ENCODE measurements around the gene RBM28. TPM values are rescaled to one million over a fixed set of nuclear protein-coding genes. Genes with fewer than 3 reads are reported as not detected.

The RBM28 gene
- total RNA-seq, 1 experiment from 2014 or later, result 63.8 TPM

DNA sequence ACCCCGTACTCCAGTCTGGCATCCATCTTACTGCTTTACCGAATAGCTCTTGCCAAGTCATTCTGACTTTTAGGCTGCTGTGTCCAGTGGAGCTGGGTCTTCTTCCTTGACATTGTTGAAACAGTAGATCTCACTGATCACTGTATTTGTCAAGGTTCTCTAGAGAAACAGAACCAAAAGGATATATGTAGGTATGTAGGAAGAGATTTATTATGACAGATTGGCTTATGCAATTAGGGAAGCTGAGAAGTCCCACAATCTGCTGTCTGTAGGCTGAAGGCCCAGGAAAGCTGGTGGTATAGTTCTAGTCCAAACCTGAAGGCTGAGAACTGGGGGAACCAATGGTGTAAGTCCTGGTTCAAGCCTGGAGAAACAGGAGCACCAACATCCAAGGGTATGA, 29.9 kb upstream of the RBM28 start:
- BruUV-seq (replicated peaks), result no TSS peak

DNA sequence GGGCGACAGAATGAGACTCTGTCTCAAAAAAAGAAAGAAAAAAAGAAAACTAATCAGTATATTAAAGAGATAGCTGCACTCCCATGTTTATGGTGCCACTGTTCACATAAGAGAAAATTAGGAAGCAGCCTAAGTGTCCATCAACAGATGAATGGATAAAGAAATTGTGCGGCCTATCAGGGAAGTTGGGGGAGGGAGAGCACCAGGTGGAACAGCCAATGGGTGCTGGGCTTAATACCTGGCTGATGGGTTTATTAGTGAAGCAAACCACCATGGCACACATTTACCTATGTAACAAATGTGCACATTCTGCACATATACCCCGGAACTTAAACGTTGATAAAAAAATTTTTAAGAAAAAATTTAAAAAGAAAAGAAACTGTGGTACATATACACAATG, 26.8 kb upstream of the RBM28 start:
- TF ChIP-seq, protein P1, sequence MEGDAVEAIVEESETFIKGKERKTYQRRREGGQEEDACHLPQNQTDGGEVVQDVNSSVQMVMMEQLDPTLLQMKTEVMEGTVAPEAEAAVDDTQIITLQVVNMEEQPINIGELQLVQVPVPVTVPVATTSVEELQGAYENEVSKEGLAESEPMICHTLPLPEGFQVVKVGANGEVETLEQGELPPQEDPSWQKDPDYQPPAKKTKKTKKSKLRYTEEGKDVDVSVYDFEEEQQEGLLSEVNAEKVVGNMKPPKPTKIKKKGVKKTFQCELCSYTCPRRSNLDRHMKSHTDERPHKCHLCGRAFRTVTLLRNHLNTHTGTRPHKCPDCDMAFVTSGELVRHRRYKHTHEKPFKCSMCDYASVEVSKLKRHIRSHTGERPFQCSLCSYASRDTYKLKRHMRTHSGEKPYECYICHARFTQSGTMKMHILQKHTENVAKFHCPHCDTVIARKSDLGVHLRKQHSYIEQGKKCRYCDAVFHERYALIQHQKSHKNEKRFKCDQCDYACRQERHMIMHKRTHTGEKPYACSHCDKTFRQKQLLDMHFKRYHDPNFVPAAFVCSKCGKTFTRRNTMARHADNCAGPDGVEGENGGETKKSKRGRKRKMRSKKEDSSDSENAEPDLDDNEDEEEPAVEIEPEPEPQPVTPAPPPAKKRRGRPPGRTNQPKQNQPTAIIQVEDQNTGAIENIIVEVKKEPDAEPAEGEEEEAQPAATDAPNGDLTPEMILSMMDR (IDR thresholded peaks at IDR 0.05; ENCODE audit: unreplicated experiment), result no peak
- H3K9me3 Mint-ChIP-seq (ENCODE audit: unreplicated experiment), result no peaks in the 10 kb centered on the region
- H3K4me1 Mint-ChIP-seq (ENCODE audit: insufficient read depth, unreplicated experiment), result peaks cover 6% of the 10 kb centered on the region
- ChIA-PET POLR2A (no interaction called here), CTCF (interaction anchor here (0.8 to 1.5 kb wide), 2 partner anchors 16 to 26 kb away, joined by 4 read pairs; no protein-coding TSS in a partner anchor)
- H3K27me3 Mint-ChIP-seq (ENCODE audit: insufficient read depth, unreplicated experiment), result peaks cover 3% of the 10 kb centered on the region
- H3K4me3 Mint-ChIP-seq (ENCODE audit: unreplicated experiment), result no peak overlapping the region
- DNase-seq (ENCODE audit: unreplicated experiment), result no peak
- no peak overlapping the region for H3K27ac Mint-ChIP-seq (ENCODE audit: low read depth, unreplicated experiment)
- no TSS peak for BruUV-seq (replicated peaks)
- H3K36me3 Mint-ChIP-seq (ENCODE audit: insufficient read depth, unreplicated experiment), result no peaks in the 10 kb centered on the region
- intact Hi-C loops (cut with micrococcal nuclease), result no loop called here

More for the DNA sequence above, 29.9 kb upstream of the RBM28 start:
- ChIA-PET CTCF (interaction anchor here (0.8 to 3.1 kb wide), 8 partner anchors 8 to 54 kb away, joined by 3 to 24 read pairs (median 5); no protein-coding TSS in a partner anchor), POLR2A (no interaction called here)
- no peaks in the 10 kb centered on the region for H3K36me3 Mint-ChIP-seq (ENCODE audit: insufficient read depth, unreplicated experiment)
- no peak for DNase-seq (ENCODE audit: unreplicated experiment)
- no peak overlapping the region for H3K4me3 Mint-ChIP-seq (ENCODE audit: unreplicated experiment)
- H3K27me3 Mint-ChIP-seq (ENCODE audit: insufficient read depth, unreplicated experiment), result no peaks in the 10 kb centered on the region
- H3K9me3 Mint-ChIP-seq (ENCODE audit: unreplicated experiment), result no peaks in the 10 kb centered on the region
- intact Hi-C loops (cut with micrococcal nuclease), result no loop called here
- no peak overlapping the region for H3K27ac Mint-ChIP-seq (ENCODE audit: low read depth, unreplicated experiment)
- H3K4me1 Mint-ChIP-seq (ENCODE audit: insufficient read depth, unreplicated experiment), result no peaks in the 10 kb centered on the region
- TF ChIP-seq, protein P1 (IDR thresholded peaks at IDR 0.05; ENCODE audit: unreplicated experiment), result no peak

DNA sequence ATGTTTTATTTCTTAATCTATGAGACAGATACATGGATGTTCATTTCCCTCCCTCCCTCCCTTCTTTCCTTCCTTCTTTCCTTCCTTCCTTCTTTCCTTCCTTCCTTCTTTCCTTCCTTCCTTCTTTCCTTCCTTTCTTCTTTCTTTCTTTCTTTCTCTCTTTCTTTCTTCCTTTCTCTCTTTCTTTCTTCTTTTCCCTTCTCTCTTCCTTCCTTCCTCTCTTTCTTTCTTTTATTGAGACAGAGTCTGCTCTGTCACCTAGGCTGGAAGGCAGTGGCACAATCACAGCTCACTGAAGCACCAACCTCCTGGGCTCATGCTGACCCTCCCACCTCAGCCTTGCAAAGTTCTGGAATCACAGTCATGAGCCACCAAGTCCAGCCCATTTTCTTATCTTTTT, 23.3 kb upstream of the RBM28 start:
- intact Hi-C loops (cut with micrococcal nuclease), result no loop called here
- no TSS peak for BruUV-seq (replicated peaks)
- ChIA-PET POLR2A (interaction anchor here (0.6 kb wide), 1 partner anchor 23 kb away, joined by 3 read pairs; the partner anchor contains the start of gene RBM28), CTCF (interaction anchor here (0.5 to 2.4 kb wide), 7 partner anchors 14 to 500 kb away, joined by 3 to 14 read pairs (median 5); no protein-coding TSS in a partner anchor)
- no peak overlapping the region for H3K27ac Mint-ChIP-seq (ENCODE audit: low read depth, unreplicated experiment)
- no peaks in the 10 kb centered on the region for H3K9me3 Mint-ChIP-seq (ENCODE audit: unreplicated experiment)
- peaks cover 6% of the 10 kb centered on the region for H3K4me1 Mint-ChIP-seq (ENCODE audit: insufficient read depth, unreplicated experiment)
- H3K27me3 Mint-ChIP-seq (ENCODE audit: insufficient read depth, unreplicated experiment), result peaks cover 10% of the 10 kb centered on the region
- DNase-seq (ENCODE audit: unreplicated experiment), result no peak
- TF ChIP-seq, protein P1 (IDR thresholded peaks at IDR 0.05; ENCODE audit: unreplicated experiment), result no peak
- H3K36me3 Mint-ChIP-seq (ENCODE audit: insufficient read depth, unreplicated experiment), result no peaks in the 10 kb centered on the region
- no peak overlapping the region for H3K4me3 Mint-ChIP-seq (ENCODE audit: unreplicated experiment)

DNA sequence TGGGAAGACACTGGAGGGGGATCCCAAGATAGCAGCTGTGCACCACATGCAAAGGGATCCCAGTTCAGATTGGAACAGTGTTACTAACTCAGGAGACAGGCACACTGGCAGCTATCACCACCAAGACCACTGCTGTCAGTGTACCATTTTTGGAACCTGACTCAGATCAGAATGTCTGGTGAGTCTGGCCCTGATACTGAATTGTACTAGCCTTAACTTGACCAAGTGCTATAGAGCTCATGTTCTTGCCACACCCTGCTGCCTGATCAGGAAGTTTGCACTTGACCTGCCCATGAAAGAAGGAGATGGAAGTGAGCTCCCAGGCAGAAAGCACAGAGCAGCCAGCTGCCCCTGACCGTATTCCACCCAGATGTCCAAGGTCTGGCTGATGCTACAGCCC, 22.6 kb upstream of the RBM28 start:
- H3K4me3 Mint-ChIP-seq (ENCODE audit: unreplicated experiment), result no peak overlapping the region
- TF ChIP-seq, protein P1 (IDR thresholded peaks at IDR 0.05; ENCODE audit: unreplicated experiment), result no peak
- intact Hi-C loops (cut with micrococcal nuclease), result no loop called here
- no peak overlapping the region for H3K27ac Mint-ChIP-seq (ENCODE audit: low read depth, unreplicated experiment)
- peaks cover 6% of the 10 kb centered on the region for H3K4me1 Mint-ChIP-seq (ENCODE audit: insufficient read depth, unreplicated experiment)
- POLR2A ChIA-PET, result interaction anchor here (0.6 to 1.2 kb wide), 3 partner anchors 15 to 96 kb away, joined by 3 to 4 read pairs (median 3); partner anchors contain the start of gene RBM28
- no peaks in the 10 kb centered on the region for H3K36me3 Mint-ChIP-seq (ENCODE audit: insufficient read depth, unreplicated experiment)
- no TSS peak for BruUV-seq (replicated peaks)
- DNase-seq (ENCODE audit: unreplicated experiment), result no peak
- CTCF ChIA-PET, result interaction anchor here (0.5 to 2.0 kb wide), 8 partner anchors 15 to 501 kb away, joined by 3 to 7 read pairs (median 4); no protein-coding TSS in a partner anchor
- H3K9me3 Mint-ChIP-seq (ENCODE audit: unreplicated experiment), result no peaks in the 10 kb centered on the region
- H3K27me3 Mint-ChIP-seq (ENCODE audit: insufficient read depth, unreplicated experiment), result peaks cover 11% of the 10 kb centered on the region

Data from MCF 10A (cell line).